ENCODE results near the gene CCDC87. TPM values are rescaled to one million over a fixed set of nuclear protein-coding genes. Genes with fewer than 3 reads are reported as not detected.

Gene CCDC87
- total RNA-seq, 2 experiments from 2014 or later = 0.16 to 0.23 TPM

- no peaks in the 10 kb centered on the region for H3K9me3 Mint-ChIP-seq
- no peak overlapping the region for H3K4me3 Mint-ChIP-seq
- H3K27ac Mint-ChIP-seq = no peak overlapping the region
- peaks cover 9% of the 10 kb centered on the region for H3K4me1 Mint-ChIP-seq
- no peak for DNase-seq
- H3K27me3 Mint-ChIP-seq = peaks cover 3% of the 10 kb centered on the region
- no peaks in the 10 kb centered on the region for H3K36me3 Mint-ChIP-seq
Observed at GRCh38 chr11:66570079-66570849, 22.6 kb downstream of the CCDC87 start.

GRCh38 chr11:66569076-66569475 is 23.8 kb downstream of the CCDC87 start:
- Mint-ChIP-seq H3K4me1 (peaks cover 9% of the 10 kb centered on the region), H3K9me3 (no peaks in the 10 kb centered on the region), H3K27me3 (no peaks in the 10 kb centered on the region), H3K36me3 (no peaks in the 10 kb centered on the region), H3K27ac (no peak overlapping the region), H3K4me3 (no peak overlapping the region)
- no peak for DNase-seq

GRCh38 chr11:66568124-66568916 is 24.5 kb downstream of the CCDC87 start, which contains the start of gene CTSF:
Gene CTSF, minus strand, starts transcription at chr11:66568606. Its CDS starts 120 bp downstream, at chr11:66568486.
- Mint-ChIP-seq H3K27ac (no peak within 1 kb of the TSS), H3K4me1 (peaks cover 9% of the 10 kb centered on the region), H3K36me3 (no peaks in the 10 kb centered on the region), H3K27me3 (no peaks in the 10 kb centered on the region), H3K9me3 (no peaks in the 10 kb centered on the region), H3K4me3 (peak within 1 kb of the TSS; percentile 78)
- peak; percentile 74 for DNase-seq

- DNase-seq = no peak
- no peaks in the 10 kb centered on the region for H3K27me3 Mint-ChIP-seq
- H3K36me3 Mint-ChIP-seq = no peaks in the 10 kb centered on the region
- no peak overlapping the region for H3K27ac Mint-ChIP-seq
- no peaks in the 10 kb centered on the region for H3K9me3 Mint-ChIP-seq
- peaks cover 9% of the 10 kb centered on the region for H3K4me1 Mint-ChIP-seq
- peak overlapping the region; percentile 69 for H3K4me3 Mint-ChIP-seq
Observed at GRCh38 chr11:66567787-66568123, 25.1 kb downstream of the CCDC87 start.

GRCh38 chr11:66566221-66566620 is 26.6 kb downstream of the CCDC87 start:
- DNase-seq = no peak
- Mint-ChIP-seq H3K9me3 (no peaks in the 10 kb centered on the region), H3K4me3 (no peak overlapping the region), H3K27me3 (no peaks in the 10 kb centered on the region), H3K36me3 (no peaks in the 10 kb centered on the region), H3K27ac (no peak overlapping the region), H3K4me1 (peaks cover 9% of the 10 kb centered on the region)

GRCh38 chr11:66564984-66565383 is 27.9 kb downstream of the CCDC87 start:
- H3K27ac Mint-ChIP-seq = no peak overlapping the region
- no peaks in the 10 kb centered on the region for H3K36me3 Mint-ChIP-seq
- no peak for DNase-seq

GRCh38 chr11:66564538-66564937 is 28.3 kb downstream of the CCDC87 start:
- H3K27ac Mint-ChIP-seq = no peak overlapping the region
- peaks cover 9% of the 10 kb centered on the region for H3K4me1 Mint-ChIP-seq
- no peak for DNase-seq
- H3K4me3 Mint-ChIP-seq = no peak overlapping the region
- H3K27me3 Mint-ChIP-seq = no peaks in the 10 kb centered on the region
- H3K36me3 Mint-ChIP-seq = no peaks in the 10 kb centered on the region
- H3K9me3 Mint-ChIP-seq = no peaks in the 10 kb centered on the region

More at GRCh38 chr11:66564984-66565383, 27.9 kb downstream of the CCDC87 start:
- Mint-ChIP-seq H3K9me3 (no peaks in the 10 kb centered on the region), H3K4me3 (no peak overlapping the region), H3K4me1 (peaks cover 9% of the 10 kb centered on the region), H3K27me3 (no peaks in the 10 kb centered on the region)

- DNase-seq = no peak
- Mint-ChIP-seq H3K9me3 (no peaks in the 10 kb centered on the region), H3K27me3 (peaks cover 3% of the 10 kb centered on the region), H3K27ac (no peak overlapping the region), H3K4me1 (peaks cover 9% of the 10 kb centered on the region), H3K4me3 (no peak overlapping the region), H3K36me3 (no peaks in the 10 kb centered on the region)
Observed at GRCh38 chr11:66563832-66564231, 29.0 kb downstream of the CCDC87 start.

GRCh38 chr11:66562907-66563583 is 29.8 kb downstream of the CCDC87 start:
- Mint-ChIP-seq H3K9me3 (no peaks in the 10 kb centered on the region), H3K27ac (no peak overlapping the region), H3K27me3 (peaks cover 11% of the 10 kb centered on the region), H3K36me3 (no peaks in the 10 kb centered on the region), H3K4me3 (no peak overlapping the region), H3K4me1 (peaks cover 5% of the 10 kb centered on the region)
- no peak for DNase-seq

- Mint-ChIP-seq H3K4me3 (no peak overlapping the region), H3K27me3 (peaks cover 15% of the 10 kb centered on the region), H3K4me1 (peaks cover 2% of the 10 kb centered on the region), H3K27ac (no peak overlapping the region), H3K36me3 (no peaks in the 10 kb centered on the region), H3K9me3 (no peaks in the 10 kb centered on the region)
- DNase-seq = no peak
Observed at GRCh38 chr11:66562275-66562674, 30.6 kb downstream of the CCDC87 start.

GRCh38 chr11:66561975-66562248 is 31.0 kb downstream of the CCDC87 start:
- no peak for DNase-seq
- no peak overlapping the region for H3K27ac Mint-ChIP-seq
- no peaks in the 10 kb centered on the region for H3K4me1 Mint-ChIP-seq
- H3K9me3 Mint-ChIP-seq = no peaks in the 10 kb centered on the region
- peaks cover 18% of the 10 kb centered on the region for H3K27me3 Mint-ChIP-seq
- H3K36me3 Mint-ChIP-seq = no peaks in the 10 kb centered on the region
- H3K4me3 Mint-ChIP-seq = no peak overlapping the region

GRCh38 chr11:66561178-66561974 is 31.5 kb downstream of the CCDC87 start:
- H3K27me3 Mint-ChIP-seq = peaks cover 19% of the 10 kb centered on the region
- no peaks in the 10 kb centered on the region for H3K4me1 Mint-ChIP-seq
- H3K27ac Mint-ChIP-seq = no peak overlapping the region
- no peaks in the 10 kb centered on the region for H3K36me3 Mint-ChIP-seq
- no peak overlapping the region for H3K4me3 Mint-ChIP-seq
- H3K9me3 Mint-ChIP-seq = no peaks in the 10 kb centered on the region
- DNase-seq = no peak

- no peaks in the 10 kb centered on the region for H3K4me1 Mint-ChIP-seq
- no peak overlapping the region for H3K4me3 Mint-ChIP-seq
- H3K36me3 Mint-ChIP-seq = no peaks in the 10 kb centered on the region
- no peak overlapping the region for H3K27ac Mint-ChIP-seq
- no peaks in the 10 kb centered on the region for H3K9me3 Mint-ChIP-seq
- H3K27me3 Mint-ChIP-seq = peaks cover 26% of the 10 kb centered on the region
- no peak for DNase-seq
Observed at GRCh38 chr11:66559866-66560676, 32.8 kb downstream of the CCDC87 start.

Data from activated naive CD8-positive, alpha-beta T cell treated with anti-CD3 and anti-CD28 coated beads for 36 hours (primary cell).